GM21723 (cell line): ENCODE data around the gene ITGB1.

ENCODE experiments used
- ATAC-seq: cut with Tn5 transposase; IDR thresholded peaks from one replicate; pipeline ENCODE4 v1.9.1; 2021; ENCODE audit warnings: mild to moderate bottlenecking, moderate library complexity; ENCODE audit not compliant: unreplicated experiment

Gene ITGB1

GRCh38 chr10:32893434-32893833 is 64.6 kb downstream of the ITGB1 start:
- ATAC-seq = no peak

GRCh38 chr10:32891261-32891660 is 66.8 kb downstream of the ITGB1 start:
- no peak for ATAC-seq

- no peak for ATAC-seq
Measured at GRCh38 chr10:32890444-32890843, 67.6 kb downstream of the ITGB1 start.

- no peak for ATAC-seq
Measured at GRCh38 chr10:32889631-32890212, 68.3 kb downstream of the ITGB1 start.

GRCh38 chr10:32888161-32888927 is 69.7 kb downstream of the ITGB1 start:
- no peak for ATAC-seq

GRCh38 chr10:32887481-32887880 is 70.5 kb downstream of the ITGB1 start:
- no peak for ATAC-seq

- ATAC-seq = no peak
Measured at GRCh38 chr10:32882076-32882475, 76.0 kb downstream of the ITGB1 start.

GRCh38 chr10:32878646-32879045 is 79.4 kb downstream of the ITGB1 start:
- no peak for ATAC-seq

GRCh38 chr10:32877915-32878314 is 80.1 kb downstream of the ITGB1 start:
- ATAC-seq = no peak

GRCh38 chr10:32865170-32865569 is 92.9 kb downstream of the ITGB1 start:
- ATAC-seq = no peak

- ATAC-seq = no peak
Measured at GRCh38 chr10:32854435-32854834, 103.6 kb downstream of the ITGB1 start.

- no peak for ATAC-seq
Measured at GRCh38 chr10:32851301-32851700, 106.7 kb downstream of the ITGB1 start.
